ENCODE measurements around the gene CCDC154. TPM values are rescaled to one million over a fixed set of nuclear protein-coding genes. Genes with fewer than 3 reads are reported as not detected.
"Not testable (repeated sequence)": the region's sequence is repeated elsewhere in the genome, so short reads cannot be mapped to it uniquely, and the experiment has no call there.

CCDC154 gene
- total RNA-seq, 6 experiments from 2014 or later, result 0.10 to 0.52 (median 0.31) TPM; not detected in 3

DNA sequence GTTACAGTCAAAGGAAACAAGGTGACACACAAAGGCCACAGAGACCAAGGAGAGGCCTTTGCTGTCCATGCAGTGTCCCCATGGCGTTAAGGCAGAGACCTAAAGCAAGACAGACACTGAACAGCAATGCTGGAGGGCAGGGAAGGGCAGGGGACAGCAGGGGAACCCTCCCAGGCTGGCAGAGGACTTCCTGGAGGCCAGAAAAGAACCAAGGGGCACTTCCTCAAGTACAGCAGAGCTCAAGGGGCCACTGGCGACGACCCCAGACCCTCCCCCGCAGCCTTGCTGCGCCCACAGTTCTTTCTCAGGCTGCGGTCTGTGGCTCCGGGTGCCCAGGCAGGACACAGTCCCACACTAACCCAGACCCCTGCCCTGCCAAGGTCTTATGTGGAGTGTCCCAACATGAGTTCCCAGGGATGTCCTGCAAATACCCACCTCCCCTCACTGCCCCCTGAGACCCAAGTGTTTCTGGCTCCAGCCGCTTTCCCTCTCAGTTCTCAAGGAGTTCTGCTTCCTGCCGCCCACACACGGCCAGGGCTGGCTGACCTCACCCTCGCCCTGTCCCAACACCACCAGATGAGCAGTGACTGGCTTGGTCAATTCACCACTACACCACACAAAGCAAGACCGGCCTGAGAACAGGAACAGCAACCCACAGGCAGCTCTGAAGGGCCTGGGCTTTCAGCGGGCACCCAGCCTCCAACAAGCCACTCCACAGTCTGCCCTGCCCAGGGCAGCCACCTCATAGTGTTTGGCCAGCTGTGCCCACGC lies 26.3 kb upstream of the CCDC154 start:
- Mint-ChIP-seq H3K4me3 (no peak overlapping the region), H3K9me3 (no peaks in the 10 kb centered on the region), H3K36me3 (ENCODE audit: low read depth) (no peaks in the 10 kb centered on the region), H3K27me3 (ENCODE audit: insufficient read depth) (peaks cover 1% of the 10 kb centered on the region), H3K27ac (peak overlapping the region; percentile 59; the same call in 1 of the 2 replicates), H3K4me1 (ENCODE audit: low read depth) (peaks cover 24% of the 10 kb centered on the region)
- TF ChIP-seq, protein P1, sequence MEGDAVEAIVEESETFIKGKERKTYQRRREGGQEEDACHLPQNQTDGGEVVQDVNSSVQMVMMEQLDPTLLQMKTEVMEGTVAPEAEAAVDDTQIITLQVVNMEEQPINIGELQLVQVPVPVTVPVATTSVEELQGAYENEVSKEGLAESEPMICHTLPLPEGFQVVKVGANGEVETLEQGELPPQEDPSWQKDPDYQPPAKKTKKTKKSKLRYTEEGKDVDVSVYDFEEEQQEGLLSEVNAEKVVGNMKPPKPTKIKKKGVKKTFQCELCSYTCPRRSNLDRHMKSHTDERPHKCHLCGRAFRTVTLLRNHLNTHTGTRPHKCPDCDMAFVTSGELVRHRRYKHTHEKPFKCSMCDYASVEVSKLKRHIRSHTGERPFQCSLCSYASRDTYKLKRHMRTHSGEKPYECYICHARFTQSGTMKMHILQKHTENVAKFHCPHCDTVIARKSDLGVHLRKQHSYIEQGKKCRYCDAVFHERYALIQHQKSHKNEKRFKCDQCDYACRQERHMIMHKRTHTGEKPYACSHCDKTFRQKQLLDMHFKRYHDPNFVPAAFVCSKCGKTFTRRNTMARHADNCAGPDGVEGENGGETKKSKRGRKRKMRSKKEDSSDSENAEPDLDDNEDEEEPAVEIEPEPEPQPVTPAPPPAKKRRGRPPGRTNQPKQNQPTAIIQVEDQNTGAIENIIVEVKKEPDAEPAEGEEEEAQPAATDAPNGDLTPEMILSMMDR (IDR thresholded peaks at IDR 0.05), result no peak
- no peak for DNase-seq

- H3K4me3 Mint-ChIP-seq, result no peak overlapping the region
- H3K9me3 Mint-ChIP-seq, result no peaks in the 10 kb centered on the region
- no peaks in the 10 kb centered on the region for H3K36me3 Mint-ChIP-seq (ENCODE audit: low read depth)
- peaks cover 1% of the 10 kb centered on the region for H3K27me3 Mint-ChIP-seq (ENCODE audit: insufficient read depth)
- no peak for DNase-seq
- H3K4me1 Mint-ChIP-seq (ENCODE audit: low read depth), result peaks cover 20% of the 10 kb centered on the region
- H3K27ac Mint-ChIP-seq, result no peak overlapping the region
- TF ChIP-seq, protein P1 (IDR thresholded peaks at IDR 0.05), result no peak
These were observed 25.4 kb upstream of the CCDC154 start for GRCh38 chr16:1469693-1470201.

GRCh38 chr16:1469141-1469540 lies 24.8 kb upstream of the CCDC154 start:
- not testable (repeated sequence) for DNase-seq; H3K36me3 Mint-ChIP-seq (ENCODE audit: low read depth); H3K27me3 Mint-ChIP-seq (ENCODE audit: insufficient read depth); H3K9me3 Mint-ChIP-seq; H3K4me3 Mint-ChIP-seq; H3K27ac Mint-ChIP-seq
- H3K4me1 Mint-ChIP-seq (ENCODE audit: low read depth), result peaks cover 19% of the 10 kb centered on the region

- TF ChIP-seq, protein P1 (IDR thresholded peaks at IDR 0.05), result no peak
- no peak for DNase-seq
- peaks cover 15% of the 10 kb centered on the region for H3K4me1 Mint-ChIP-seq (ENCODE audit: low read depth)
- H3K27ac Mint-ChIP-seq, result no peak overlapping the region
- no peak overlapping the region for H3K4me3 Mint-ChIP-seq
- H3K9me3 Mint-ChIP-seq, result no peaks in the 10 kb centered on the region
- H3K36me3 Mint-ChIP-seq (ENCODE audit: low read depth), result no peaks in the 10 kb centered on the region
- H3K27me3 Mint-ChIP-seq (ENCODE audit: insufficient read depth), result no peaks in the 10 kb centered on the region; the same call in 1 of the 2 replicates
These were observed 24.1 kb upstream of the CCDC154 start for GRCh38 chr16:1468426-1468810.

- TF ChIP-seq, protein P1 (IDR thresholded peaks at IDR 0.05), result no peak
- Mint-ChIP-seq H3K9me3 (no peaks in the 10 kb centered on the region), H3K27me3 (ENCODE audit: insufficient read depth) (no peaks in the 10 kb centered on the region; the same call in 1 of the 2 replicates), H3K27ac (no peak overlapping the region), H3K36me3 (ENCODE audit: low read depth) (no peaks in the 10 kb centered on the region), H3K4me1 (ENCODE audit: low read depth) (peaks cover 15% of the 10 kb centered on the region), H3K4me3 (no peak overlapping the region)
- no peak for DNase-seq
These were observed 22.7 kb upstream of the CCDC154 start for GRCh38 chr16:1466968-1467521.

DNA sequence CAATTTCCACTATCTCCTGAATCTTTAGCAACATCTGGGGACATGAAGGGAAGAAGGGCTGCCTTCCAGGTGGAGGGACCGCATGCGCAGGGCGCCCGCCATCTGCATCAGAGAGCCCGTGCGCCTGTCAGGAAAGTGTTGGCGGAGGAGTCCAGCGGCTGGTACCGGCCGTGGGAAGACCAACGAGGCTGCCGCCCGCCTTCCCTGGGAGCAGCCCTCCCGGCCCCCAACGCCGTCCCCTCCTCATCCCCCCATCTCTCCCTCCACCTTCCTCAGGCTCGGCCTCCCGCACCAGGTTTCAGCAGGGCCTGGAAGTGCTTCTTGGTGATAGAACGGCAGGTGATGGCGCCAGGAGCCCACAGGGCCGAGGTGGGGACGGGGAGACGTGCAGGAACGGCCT lies 21.7 kb upstream of the CCDC154 start:
- Mint-ChIP-seq H3K9me3 (no peaks in the 10 kb centered on the region), H3K27me3 (ENCODE audit: insufficient read depth) (no peaks in the 10 kb centered on the region), H3K36me3 (ENCODE audit: low read depth) (no peaks in the 10 kb centered on the region), H3K4me3 (no peak overlapping the region), H3K4me1 (ENCODE audit: low read depth) (peaks cover 11% of the 10 kb centered on the region), H3K27ac (no peak overlapping the region)
- TF ChIP-seq, protein P1 (IDR thresholded peaks at IDR 0.05), result no peak
- no peak for DNase-seq
